H9 (cell line): Measurements from ENCODE around the gene MEA1. TPM values are rescaled to one million over a fixed set of nuclear protein-coding genes. Genes with fewer than 3 reads are reported as not detected.

ENCODE experiments used
- DNase-seq: peaks from one replicate; pipeline ENCODE4 v3.0.0-alpha.2; 2017
- H2AFZ ChIP-seq: one replicate; pipeline ENCODE4 v1.6.1; 2013; ENCODE audit warnings: mild to moderate bottlenecking, low read length, control low read depth, moderate library complexity
- H2AK5ac ChIP-seq: 2 replicates; pipeline ENCODE4 v1.6.1; 2013; ENCODE audit warnings: low read length, control low read depth, mixed read lengths; ENCODE audit not compliant: insufficient read length
- H2BK120ac ChIP-seq: one replicate; pipeline ENCODE4 v1.6.1; 2013; ENCODE audit warnings: low read depth, mild to moderate bottlenecking, low read length, control low read depth, inconsistent platforms; ENCODE audit not compliant: poor library complexity, severe bottlenecking
- H2BK12ac ChIP-seq: 2 replicates; pipeline ENCODE4 v1.6.1; 2013; ENCODE audit warnings: low read length, control low read depth, mixed read lengths, low read depth; ENCODE audit not compliant: insufficient read length
- H2BK15ac ChIP-seq: 2 replicates; pipeline ENCODE4 v1.6.1; 2013; ENCODE audit warnings: low read depth, low read length, control low read depth
- H2BK20ac ChIP-seq: one replicate; pipeline ENCODE4 v1.6.1; 2013; ENCODE audit warnings: low read depth, mild to moderate bottlenecking, low read length, control low read depth, inconsistent platforms; ENCODE audit not compliant: poor library complexity, severe bottlenecking
- H2BK5ac ChIP-seq: 2 replicates; pipeline ENCODE4 v1.6.1; 2013; ENCODE audit warnings: low read length, control low read depth, mixed read lengths; ENCODE audit not compliant: insufficient read length
- H3K14ac ChIP-seq: 2 replicates; pipeline ENCODE4 v1.6.1; 2013; ENCODE audit warnings: low read length, control low read depth; ENCODE audit not compliant: insufficient read depth
- H3K18ac ChIP-seq: 2 replicates; pipeline ENCODE4 v1.6.1; 2013; ENCODE audit warnings: low read depth, mild to moderate bottlenecking, mixed read lengths, low read length, control low read depth; ENCODE audit not compliant: insufficient read length
- H3K23ac ChIP-seq: 2 replicates; pipeline ENCODE4 v1.6.1; 2013; ENCODE audit warnings: low read length, control low read depth, mixed read lengths, low read depth; ENCODE audit not compliant: insufficient read length
- H3K23me2 ChIP-seq: 2 replicates; pipeline ENCODE4 v1.6.1; 2013; ENCODE audit warnings: low read depth, mild to moderate bottlenecking, mixed read lengths, low read length, control low read depth; ENCODE audit not compliant: insufficient read length, poor library complexity, severe bottlenecking
- H3K27ac ChIP-seq: 2 replicates; pipeline ENCODE4 v1.5.1; 2013; ENCODE audit warnings: low read length, control low read depth, mixed read lengths, low read depth; ENCODE audit not compliant: insufficient read length
- H3K27me3 ChIP-seq: 2 replicates; pipeline ENCODE4 v1.6.1; 2013; ENCODE audit warnings: low read length, control low read depth, inconsistent platforms; ENCODE audit not compliant: insufficient read depth
- H3K4ac ChIP-seq: 2 replicates; pipeline ENCODE4 v1.6.1; 2013; ENCODE audit warnings: low read depth, mild to moderate bottlenecking, control low read depth, inconsistent platforms, low read length, moderate library complexity
- H3K4me1 ChIP-seq: 2 replicates; pipeline ENCODE4 v1.6.1; 2013; ENCODE audit warnings: low read length, control low read depth, inconsistent platforms; ENCODE audit not compliant: insufficient read depth
- H3K4me2 ChIP-seq: 2 replicates; pipeline ENCODE4 v1.6.1; 2013; ENCODE audit warnings: low read length, control low read depth, mixed read lengths; ENCODE audit not compliant: insufficient read length, insufficient read depth
- H3K56ac ChIP-seq: 2 replicates; pipeline ENCODE4 v1.6.1; 2013; ENCODE audit warnings: low read depth, mild to moderate bottlenecking, mixed read lengths, low read length, control low read depth; ENCODE audit not compliant: insufficient read length
- H3K79me1 ChIP-seq: 2 replicates; pipeline ENCODE4 v1.6.1; 2013; ENCODE audit warnings: low read depth, mild to moderate bottlenecking, moderate library complexity, low read length, control low read depth, inconsistent platforms; ENCODE audit not compliant: insufficient read depth, poor library complexity, severe bottlenecking
- H3K79me2 ChIP-seq: 2 replicates; pipeline ENCODE4 v1.6.1; 2013; ENCODE audit warnings: low read length, control low read depth, inconsistent platforms; ENCODE audit not compliant: insufficient read depth
- H3K9ac ChIP-seq: 2 replicates; pipeline ENCODE4 v1.6.1; 2013; ENCODE audit warnings: low read length, control low read depth, mixed read lengths; ENCODE audit not compliant: insufficient read length; ENCODE audit errors: extremely low read depth
- H3K9me3 ChIP-seq: one replicate; pipeline ENCODE4 v1.6.1; 2013; ENCODE audit warnings: low read depth, low read length, inconsistent platforms; ENCODE audit not compliant: control insufficient read depth
- H3T11ph ChIP-seq: one replicate; pipeline ENCODE4 v1.6.1; 2013; ENCODE audit warnings: mild to moderate bottlenecking, low read length, control low read depth, inconsistent platforms
- H4K20me1 ChIP-seq: one replicate; pipeline ENCODE4 v1.6.1; 2013; ENCODE audit not compliant: control insufficient read depth, insufficient read length, insufficient read depth
- H4K5ac ChIP-seq: 2 replicates; pipeline ENCODE4 v1.6.1; 2013; ENCODE audit warnings: low read depth, mild to moderate bottlenecking, mixed read lengths, low read length, control low read depth; ENCODE audit not compliant: insufficient read length
- H4K8ac ChIP-seq: replicated peaks from 2 replicates; pipeline ENCODE4 v1.6.1; 2013; ENCODE audit warnings: low read length, control low read depth, mixed read lengths, low read depth; ENCODE audit not compliant: insufficient read length
- H4K91ac ChIP-seq: 2 replicates; pipeline ENCODE4 v1.6.1; 2013; ENCODE audit warnings: low read depth, mild to moderate bottlenecking, moderate library complexity, mixed read lengths, low read length, control low read depth; ENCODE audit not compliant: insufficient read length
- H3K27ac Mint-ChIP-seq, 3 experiments: 2 replicates in 2 of 3; 3 replicates in 1 of 3; pipeline ENCODE4 v1.8.0; 2020 to 2021; ENCODE audit warnings: mixed read lengths in 3 of 3, mild to moderate bottlenecking in 1 of 3, moderate library complexity in 1 of 3
- H3K27me3 Mint-ChIP-seq: 2 replicates; pipeline ENCODE4 v1.8.0; 2021; ENCODE audit warnings: low read depth, mild to moderate bottlenecking, moderate library complexity, mixed read lengths
- H3K36me3 Mint-ChIP-seq, 3 experiments: 2 replicates in 2 of 3; 3 replicates in 1 of 3; pipeline ENCODE4 v1.8.0; 2020 to 2021; ENCODE audit warnings: low read depth in 3 of 3, mixed read lengths in 3 of 3; ENCODE audit not compliant: insufficient read depth in 1 of 3
- H3K4me1 Mint-ChIP-seq, 2 experiments: 2 replicates each; pipeline ENCODE4 v1.8.0; 2020; ENCODE audit warnings: mixed read lengths in 2 of 2
- H3K4me3 Mint-ChIP-seq, 2 experiments: 2 replicates in 1 of 2; 3 replicates in 1 of 2; pipeline ENCODE4 v1.8.0; 2020 to 2021; ENCODE audit warnings: mild to moderate bottlenecking in 2 of 2, mixed read lengths in 2 of 2, moderate library complexity in 1 of 2
- H3K9me3 Mint-ChIP-seq, 2 experiments: 2 replicates in 1 of 2; 3 replicates in 1 of 2; pipeline ENCODE4 v1.8.0; 2020; ENCODE audit warnings: mild to moderate bottlenecking in 2 of 2, mixed read lengths in 2 of 2, moderate library complexity in 1 of 2
- CTCF ChIP-seq: fragments of 200-600 bp; sonication (generic); conservative IDR thresholded peaks from 3 replicates; pipeline ENCODE4 v1.8.0; 2021; ENCODE audit warnings: antibody characterized with exemption, mild to moderate bottlenecking
- WGBS: extraction: QIAGEN DNeasy Blood & Tissue Kit; methylation state at CpG from one replicate; pipeline ENCODE4 v1.1.7; 2013; ENCODE audit warnings: missing lambda C conversion rate, low lambda C conversion rate, mixed read lengths; ENCODE audit not compliant: insufficient read length; ENCODE audit errors: extremely low coverage; 5-methylcytosine and 5-hydroxymethylcytosine counted together
- total RNA-seq: library from RNA; stranded (reverse); gene quantifications from 2 replicates; pipeline ENCODE4 v1.2.1, GENCODE V29; 2021

The MEA1 gene
- total RNA-seq, 1 experiment from 2014 or later: 113 TPM

DNA sequence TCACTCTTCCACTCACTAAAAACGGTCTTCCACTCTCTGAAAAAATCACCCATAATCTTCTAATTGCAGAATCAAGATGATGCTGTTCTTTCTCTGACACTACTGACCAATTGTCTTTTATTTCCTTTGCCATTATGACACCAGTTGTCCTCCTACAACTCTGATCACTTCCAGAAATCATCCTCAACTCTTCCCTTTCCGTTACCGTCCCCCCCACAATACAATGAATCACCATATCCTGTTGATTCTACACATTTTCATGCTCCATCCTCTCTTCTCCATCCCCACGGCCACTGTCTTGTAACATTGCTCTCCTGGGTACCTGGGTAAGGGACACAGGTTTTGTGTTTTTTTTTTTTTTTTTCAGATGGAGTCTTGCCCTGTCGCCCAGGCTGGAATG, 31.9 kb downstream of the MEA1 start:
- H3K27me3 ChIP-seq: no peaks in the 10 kb centered on the region
- TF ChIP-seq CTCF: no peak
- H2BK20ac ChIP-seq: no peak overlapping the region
- H2AFZ ChIP-seq: no peak overlapping the region
- no peak overlapping the region for H3K9ac ChIP-seq
- H4K20me1 ChIP-seq: no peaks in the 10 kb centered on the region
- 100% methylated on average over 2 of the region's 5 CpGs for WGBS
- H3K4me2 ChIP-seq: no peak overlapping the region
- no peaks in the 10 kb centered on the region for H3K27me3 Mint-ChIP-seq
- no peak overlapping the region for H4K5ac ChIP-seq
- H3K56ac ChIP-seq: no peak overlapping the region
- H2AK5ac ChIP-seq: no peak overlapping the region
- H3K4me3 Mint-ChIP-seq: no peak overlapping the region; a peak in 1 of 5 replicates
- peaks cover 16% of the 10 kb centered on the region for H3K23me2 ChIP-seq
- peaks cover 4% of the 10 kb centered on the region for H3K79me1 ChIP-seq
- no peak overlapping the region for H3K18ac ChIP-seq
- no peak overlapping the region for H3T11ph ChIP-seq
- no peaks in the 10 kb centered on the region for H3K9me3 ChIP-seq
- no peak overlapping the region for H3K23ac ChIP-seq
- no peak overlapping the region for H3K27ac ChIP-seq
- no peak overlapping the region for H4K8ac ChIP-seq
- no peaks in the 10 kb centered on the region for H3K9me3 Mint-ChIP-seq
- no peak overlapping the region for H2BK120ac ChIP-seq
- H4K91ac ChIP-seq: no peak overlapping the region
- no peak overlapping the region for H2BK12ac ChIP-seq
- H2BK5ac ChIP-seq: no peak overlapping the region
- H3K4me1 Mint-ChIP-seq: peaks cover 25 to 37% of the 10 kb centered on the region in 2 experiments
- no peak overlapping the region for H2BK15ac ChIP-seq
- DNase-seq: no peak
- H3K79me2 ChIP-seq: no peaks in the 10 kb centered on the region; the same call in 1 of the 2 replicates
- H3K36me3 Mint-ChIP-seq: peaks cover 1 to 7% (median 1%) of the 10 kb centered on the region in 3 experiments; a peak in 3 of 7 replicates
- no peak overlapping the region for H3K14ac ChIP-seq
- no peak overlapping the region for H3K4ac ChIP-seq
- no peaks in the 10 kb centered on the region; the same call in 1 of the 2 replicates for H3K4me1 ChIP-seq
- no peak overlapping the region for H3K27ac Mint-ChIP-seq
